ENCODE data around the gene CYGB. TPM values are rescaled to one million over a fixed set of nuclear protein-coding genes. Genes with fewer than 3 reads are reported as not detected.
A peak's percentile ranks its signal among the peaks of the same experiment; 100 is the strongest.

Gene CYGB
- total and polyA plus RNA-seq, 2 of the 13 experiments (the other 11 are each of a cell fraction or from before 2014, with no cell fraction given) = 18.9 to 27.1 TPM

DNA sequence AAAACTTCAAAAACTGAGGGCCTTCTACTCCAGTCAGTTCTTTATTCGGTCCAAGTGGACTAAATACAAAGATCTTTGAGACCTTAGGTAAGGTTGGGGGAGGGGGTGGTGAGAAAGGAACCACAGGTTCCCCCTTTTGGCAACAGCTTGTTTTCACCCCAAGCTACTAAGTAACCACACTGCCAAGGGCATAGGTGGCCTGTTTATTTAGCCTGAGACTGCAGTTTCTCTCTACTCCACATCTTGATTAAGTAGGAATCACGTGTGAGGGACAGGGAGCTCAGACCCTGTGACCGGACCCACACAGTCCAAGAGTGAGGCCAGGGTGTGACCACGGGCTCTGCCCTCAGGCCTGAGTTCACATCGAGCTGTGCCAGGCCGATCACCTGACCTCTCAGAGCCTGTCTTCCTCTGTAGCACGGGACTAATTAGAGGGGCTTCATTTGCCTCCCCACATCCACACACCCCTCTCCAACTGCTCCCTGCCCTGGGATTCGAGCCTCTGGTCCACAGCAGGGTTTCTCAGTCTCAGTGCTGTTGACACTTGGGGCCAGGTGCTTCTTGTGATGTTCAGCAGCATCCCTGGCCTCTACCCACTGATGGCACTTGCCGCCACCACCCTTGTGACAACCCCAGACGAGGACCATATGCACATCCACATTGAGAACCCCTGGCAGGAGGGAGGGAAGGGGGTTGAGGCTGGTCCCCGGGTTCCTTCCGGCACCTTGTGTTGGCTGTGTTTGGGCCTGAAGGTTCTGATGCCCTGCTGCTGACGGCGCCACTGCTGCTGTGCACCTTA lies 30.3 kb upstream of the CYGB start (continued):
- TF ChIP-seq, protein P1, sequence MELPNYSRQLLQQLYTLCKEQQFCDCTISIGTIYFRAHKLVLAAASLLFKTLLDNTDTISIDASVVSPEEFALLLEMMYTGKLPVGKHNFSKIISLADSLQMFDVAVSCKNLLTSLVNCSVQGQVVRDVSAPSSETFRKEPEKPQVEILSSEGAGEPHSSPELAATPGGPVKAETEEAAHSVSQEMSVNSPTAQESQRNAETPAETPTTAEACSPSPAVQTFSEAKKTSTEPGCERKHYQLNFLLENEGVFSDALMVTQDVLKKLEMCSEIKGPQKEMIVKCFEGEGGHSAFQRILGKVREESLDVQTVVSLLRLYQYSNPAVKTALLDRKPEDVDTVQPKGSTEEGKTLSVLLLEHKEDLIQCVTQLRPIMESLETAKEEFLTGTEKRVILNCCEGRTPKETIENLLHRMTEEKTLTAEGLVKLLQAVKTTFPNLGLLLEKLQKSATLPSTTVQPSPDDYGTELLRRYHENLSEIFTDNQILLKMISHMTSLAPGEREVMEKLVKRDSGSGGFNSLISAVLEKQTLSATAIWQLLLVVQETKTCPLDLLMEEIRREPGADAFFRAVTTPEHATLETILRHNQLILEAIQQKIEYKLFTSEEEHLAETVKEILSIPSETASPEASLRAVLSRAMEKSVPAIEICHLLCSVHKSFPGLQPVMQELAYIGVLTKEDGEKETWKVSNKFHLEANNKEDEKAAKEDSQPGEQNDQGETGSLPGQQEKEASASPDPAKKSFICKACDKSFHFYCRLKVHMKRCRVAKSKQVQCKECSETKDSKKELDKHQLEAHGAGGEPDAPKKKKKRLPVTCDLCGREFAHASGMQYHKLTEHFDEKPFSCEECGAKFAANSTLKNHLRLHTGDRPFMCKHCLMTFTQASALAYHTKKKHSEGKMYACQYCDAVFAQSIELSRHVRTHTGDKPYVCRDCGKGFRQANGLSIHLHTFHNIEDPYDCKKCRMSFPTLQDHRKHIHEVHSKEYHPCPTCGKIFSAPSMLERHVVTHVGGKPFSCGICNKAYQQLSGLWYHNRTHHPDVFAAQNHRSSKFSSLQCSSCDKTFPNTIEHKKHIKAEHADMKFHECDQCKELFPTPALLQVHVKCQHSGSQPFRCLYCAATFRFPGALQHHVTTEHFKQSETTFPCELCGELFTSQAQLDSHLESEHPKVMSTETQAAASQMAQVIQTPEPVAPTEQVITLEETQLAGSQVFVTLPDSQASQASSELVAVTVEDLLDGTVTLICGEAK (IDR thresholded peaks at IDR 0.05) = no peak
- TF ChIP-seq, protein P1 (CRISPR knock-in tag; IDR thresholded peaks at IDR 0.05) = no peak
- TF ChIP-seq HINFP (CRISPR knock-in tag; IDR thresholded peaks at IDR 0.05; ENCODE audit: low read depth) (peak; percentile 32; the same call in 1 of the 2 replicates), GATA4 (IDR thresholded peaks at IDR 0.05; ENCODE audit: borderline replicate concordance, low read depth) (no peak), ZNF354B (CRISPR knock-in tag; IDR thresholded peaks at IDR 0.05) (peak; percentile 71; the same call in 1 of the 2 replicates), SKI (IDR thresholded peaks at IDR 0.05; ENCODE audit: partially characterized antibody) (peak; percentile 18), KDM3A (CRISPR knock-in tag; IDR thresholded peaks at IDR 0.05; ENCODE audit: low read depth) (no peak), HNRNPK (IDR thresholded peaks at IDR 0.05; ENCODE audit: low read depth, low read length, poor library complexity, severe bottlenecking) (no peak), NCOA2 (CRISPR knock-in tag; IDR thresholded peaks at IDR 0.05) (peak; percentile 46), HMGA1 (CRISPR knock-in tag; conservative IDR thresholded peaks at IDR 0.05) (no peak), U2AF1 (optimal IDR thresholded peaks at IDR 0.05; ENCODE audit: low read depth, low read length) (no peak), HBP1 (CRISPR knock-in tag; IDR thresholded peaks at IDR 0.05; ENCODE audit: low read depth) (no peak), ZFP82 (CRISPR knock-in tag; IDR thresholded peaks at IDR 0.05; ENCODE audit: borderline replicate concordance) (no peak), ZNF281 (CRISPR knock-in tag; IDR thresholded peaks at IDR 0.05; ENCODE audit: borderline replicate concordance) (peak; percentile 84)
